T-helper 1 cell (primary cell): ENCODE measurements around the gene CYB5R3.
"Not testable (repeated sequence)": the region's sequence is repeated elsewhere in the genome, so short reads cannot be mapped to it uniquely, and the experiment has no call there.

Experiments used
- DNase-seq, 5 donors: peaks; one replicate each; pipeline ENCODE4 v3.0.0-alpha.2; 2012 to 2020

The CYB5R3 gene

DNA sequence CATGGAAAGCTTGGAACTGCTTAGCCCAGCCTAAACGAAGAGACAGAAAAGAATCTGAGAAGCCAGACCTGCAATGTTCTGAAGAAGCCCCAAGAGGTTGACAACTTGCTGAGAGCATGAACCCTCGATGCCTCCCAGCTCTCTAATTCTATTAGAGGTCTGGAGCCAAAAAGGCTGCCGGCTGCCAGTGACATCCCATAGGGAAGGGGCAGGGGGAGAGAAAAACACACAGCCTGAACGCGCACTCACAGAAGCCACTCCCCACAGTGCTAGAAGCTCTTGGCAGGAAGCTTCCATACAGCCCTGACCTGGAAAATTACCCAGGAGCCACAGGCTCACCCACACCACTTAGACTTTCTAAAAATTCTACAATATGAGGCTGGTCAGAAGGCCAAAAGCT, 52.9 kb downstream of the CYB5R3 start:
- DNase-seq = no peak

DNA sequence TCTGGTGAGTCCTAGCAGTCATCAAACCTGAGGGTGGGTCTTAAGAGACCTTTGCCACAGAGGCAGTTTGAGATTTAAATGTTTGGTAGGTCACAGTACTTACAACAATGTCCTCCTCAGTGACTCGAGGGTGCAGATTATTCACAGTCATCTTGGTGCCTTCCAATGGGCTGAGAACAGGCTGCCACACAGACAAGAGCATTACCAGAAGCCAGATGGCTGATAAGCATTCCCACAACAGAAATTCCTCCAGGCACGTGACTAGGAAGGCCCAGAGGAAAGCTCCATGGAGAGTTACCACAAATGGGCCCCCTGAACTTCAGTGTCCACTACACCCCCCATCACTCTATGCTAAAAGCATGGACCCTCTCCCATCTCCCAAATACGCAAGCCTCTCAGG, 53.8 kb downstream of the CYB5R3 start:
- no peak for DNase-seq

DNA sequence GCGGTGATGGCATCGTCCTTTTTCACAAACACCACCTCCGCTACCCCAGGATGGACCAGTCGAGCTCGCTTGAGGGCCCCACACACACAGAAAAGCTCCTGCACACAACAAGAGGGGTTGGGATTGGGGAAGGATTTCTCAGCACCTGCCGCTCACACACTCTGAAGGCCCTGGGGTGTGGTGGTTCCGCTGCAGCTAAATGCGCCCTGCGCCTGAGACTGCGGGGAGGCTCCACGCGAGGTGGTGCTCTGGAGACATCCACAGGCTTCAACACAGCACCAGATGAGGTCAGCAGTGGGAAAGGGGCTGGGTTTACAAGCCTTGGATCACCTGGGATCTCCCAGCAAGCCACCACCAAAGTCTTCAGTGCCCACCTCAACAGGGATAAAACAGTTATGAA, 57.2 kb downstream of the CYB5R3 start:
- no peak for DNase-seq

- no peak for DNase-seq
Measured at GRCh38 chr22:42587588-42588175, 61.5 kb downstream of the CYB5R3 start.

DNA sequence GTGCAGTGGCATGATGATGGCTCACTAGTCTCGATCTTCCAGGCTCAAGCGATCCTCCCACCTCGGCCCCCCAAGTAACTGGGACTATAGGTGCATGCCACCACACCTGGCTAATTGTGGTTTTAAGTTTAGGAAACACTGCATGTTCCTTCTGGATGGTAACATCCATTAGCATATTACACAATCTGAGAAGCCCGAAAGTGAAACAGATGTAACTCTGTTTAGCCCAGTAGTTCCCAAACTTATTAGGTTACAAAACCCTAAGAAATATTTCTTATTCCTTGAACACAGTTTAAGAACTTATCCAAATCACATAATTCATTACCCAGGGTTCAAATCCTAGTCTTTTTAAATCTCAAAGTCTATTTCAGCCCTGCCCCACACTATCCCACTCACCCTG, 62.8 kb downstream of the CYB5R3 start:
- DNase-seq = no peak

- no peak for DNase-seq
Measured at GRCh38 chr22:42585096-42585495, 64.1 kb downstream of the CYB5R3 start.

DNA sequence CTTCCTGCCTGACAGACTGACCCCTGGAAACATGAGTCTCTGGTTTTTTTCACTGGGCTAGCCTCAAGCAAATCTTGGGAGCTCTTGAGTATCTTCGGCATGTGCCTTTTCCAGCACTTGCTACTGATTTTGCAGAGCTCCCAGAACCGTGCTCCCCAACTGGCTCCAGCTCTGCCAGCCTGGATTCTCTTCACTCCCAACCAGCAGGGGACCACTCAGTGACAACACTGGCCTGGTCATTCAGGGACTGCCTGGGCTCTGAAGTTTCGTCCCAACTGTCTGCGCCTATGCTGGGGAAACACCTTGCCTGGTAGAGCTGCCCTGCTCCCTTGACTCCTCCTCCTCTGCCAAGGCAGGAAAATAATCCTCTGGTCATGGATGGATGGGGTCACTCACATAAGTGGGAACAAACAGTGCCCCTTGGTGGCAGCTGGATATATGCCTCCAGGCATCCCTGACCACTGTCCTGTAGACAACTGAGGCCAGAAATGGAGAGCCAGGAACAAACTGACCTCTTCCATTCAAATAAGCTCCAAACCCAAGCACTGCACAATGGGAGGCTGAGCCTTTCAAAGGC, 64.7 kb downstream of the CYB5R3 start:
- no peak for DNase-seq

GRCh38 chr22:42582987-42583386, 66.2 kb downstream of the CYB5R3 start:
- DNase-seq = no peak

DNA sequence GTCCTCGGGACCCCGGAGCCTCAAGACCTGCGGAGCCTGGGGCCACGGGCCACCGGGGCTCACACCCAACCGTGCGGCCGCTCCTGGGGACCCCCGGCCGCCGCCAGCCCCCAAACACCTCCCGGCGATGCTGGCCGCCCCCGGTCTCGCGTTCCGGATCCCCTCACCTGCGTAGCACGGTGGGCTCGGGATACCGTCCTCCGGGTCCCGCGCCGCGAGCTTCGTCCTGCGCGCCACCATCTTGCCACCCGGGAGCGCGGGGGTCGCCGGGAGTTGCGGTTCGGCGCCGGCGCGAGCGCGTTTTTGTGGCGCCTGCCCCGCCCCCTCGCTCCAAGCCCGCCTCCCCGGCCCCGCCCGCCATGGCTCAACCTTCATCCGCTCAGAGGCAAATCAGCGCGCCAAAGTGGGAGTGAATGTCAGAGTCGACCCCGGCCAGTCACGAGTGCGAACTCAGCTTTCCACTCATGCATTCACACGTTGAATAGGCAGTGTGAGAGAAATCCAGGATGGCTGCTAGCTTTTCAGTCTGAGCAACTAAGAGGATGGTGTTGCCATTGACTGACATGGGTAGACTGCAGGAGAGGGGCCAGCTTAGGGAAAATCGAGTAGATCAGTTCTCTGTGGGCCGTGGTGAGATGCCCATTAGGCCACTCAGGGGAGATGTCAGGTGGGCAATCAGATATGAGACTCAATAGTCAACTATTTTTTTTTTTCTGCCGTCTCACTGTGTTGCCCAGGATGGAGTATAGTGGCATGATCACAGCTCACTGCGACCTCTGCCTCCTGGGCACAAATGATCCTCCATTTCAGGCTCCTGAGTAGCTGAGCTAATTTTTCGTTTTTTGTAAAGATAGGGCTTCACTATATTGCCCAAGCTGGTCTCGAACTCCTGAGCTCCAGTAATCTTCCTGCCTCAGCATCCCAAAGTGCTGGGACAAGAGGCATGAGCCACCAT, 67.2 kb downstream of the CYB5R3 start:
- DNase-seq = peak; percentile 68 to 81 (median 77)

DNA sequence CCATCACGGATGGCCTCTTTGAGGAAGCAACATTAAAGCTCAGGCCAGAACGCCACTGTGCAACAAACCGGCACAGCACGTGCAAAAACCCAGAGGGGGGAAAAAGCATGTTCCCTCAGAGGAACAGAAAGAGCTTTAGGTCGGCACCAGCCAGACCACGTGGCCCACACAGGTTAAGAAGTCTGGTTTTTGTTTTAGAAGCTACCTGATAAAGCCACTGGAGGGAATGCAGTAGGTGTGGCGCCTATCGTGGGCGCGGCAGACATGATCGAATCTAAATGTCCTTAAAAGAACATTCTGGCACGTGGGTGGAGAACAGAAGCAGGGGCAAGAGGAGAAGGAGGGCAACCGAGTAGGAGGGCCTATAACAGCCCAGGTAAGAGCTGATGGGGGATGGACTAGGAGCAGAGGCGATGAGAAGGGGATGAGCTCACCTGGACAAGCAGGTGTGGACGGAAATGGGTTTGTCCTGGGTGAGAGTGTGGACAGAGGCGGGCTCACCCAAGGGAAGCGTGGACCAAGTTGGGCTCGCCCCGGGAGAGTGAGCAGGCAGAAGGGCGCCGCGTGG, 67.9 kb downstream of the CYB5R3 start:
- DNase-seq = not testable (repeated sequence)

DNA sequence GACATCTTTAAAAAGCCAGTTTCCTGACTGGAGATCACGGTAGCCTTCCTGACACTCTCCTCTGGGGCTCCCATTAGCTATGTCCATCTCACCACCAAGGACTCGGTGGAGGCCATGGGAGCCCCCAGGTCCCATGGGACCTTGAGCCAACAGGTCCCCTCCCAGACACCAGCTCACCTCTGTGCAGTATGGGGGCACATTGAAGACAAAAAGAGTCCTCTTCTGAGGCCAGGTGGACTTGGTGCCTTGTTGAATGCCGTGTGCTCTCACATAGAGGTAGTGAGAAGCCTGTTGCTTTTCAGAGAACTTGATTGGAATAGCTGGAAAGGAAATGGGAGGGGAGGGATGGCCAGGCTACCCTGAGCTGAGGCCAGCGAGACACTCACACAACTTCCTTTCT, 69.2 kb downstream of the CYB5R3 start:
- DNase-seq = not testable (repeated sequence)

GRCh38 chr22:42577623-42578240, 71.5 kb downstream of the CYB5R3 start:
- no peak for DNase-seq

DNA sequence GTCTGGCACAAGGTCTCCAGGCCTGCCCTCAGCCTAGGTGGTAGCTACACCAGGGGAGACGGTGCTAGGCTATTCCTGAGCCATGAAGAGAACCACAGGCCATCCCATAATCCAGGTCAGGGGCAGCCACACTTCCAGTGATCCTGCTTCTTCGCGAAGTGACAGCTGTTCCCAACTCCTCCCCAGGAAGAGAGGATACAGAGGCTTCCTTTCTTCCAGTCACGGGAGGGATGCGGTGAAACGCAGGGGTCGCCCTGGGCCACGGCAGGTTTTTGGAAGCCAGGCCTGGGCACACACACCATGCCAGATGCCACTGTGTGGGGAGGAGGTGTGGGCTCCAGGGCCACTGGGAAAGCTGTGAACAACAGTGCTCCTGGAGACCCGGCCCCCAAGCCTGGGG, 72.1 kb downstream of the CYB5R3 start:
- DNase-seq = not testable (repeated sequence)

DNA sequence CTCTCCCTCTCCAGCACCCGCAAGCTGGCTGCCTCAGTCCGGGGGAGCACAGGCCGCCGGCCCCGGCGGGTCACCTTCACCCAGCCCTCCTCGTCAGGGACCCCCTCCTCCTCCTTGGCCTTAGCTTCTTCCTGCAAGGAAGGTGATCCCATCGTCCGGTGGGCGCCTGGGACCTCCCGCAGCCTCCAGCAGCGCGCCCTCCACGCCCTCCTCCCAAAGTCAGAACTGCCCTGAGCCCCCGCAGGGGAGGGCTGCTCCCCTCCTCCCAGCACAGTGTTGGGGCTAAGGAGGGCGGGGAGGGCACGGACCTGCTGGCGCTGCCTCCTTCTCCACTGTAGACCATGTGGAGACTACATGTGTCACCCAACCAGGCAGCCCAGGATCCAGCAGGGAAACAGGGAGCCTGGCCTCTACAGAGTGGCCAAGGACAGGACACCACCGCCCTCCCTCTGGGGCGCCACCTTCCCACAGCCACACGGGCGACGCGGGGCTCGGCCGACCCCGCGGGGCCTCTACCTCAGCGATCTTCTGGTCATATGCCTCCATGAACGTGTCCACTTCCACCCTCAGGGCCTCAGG, 73.1 kb downstream of the CYB5R3 start:
- not testable (repeated sequence) for DNase-seq

DNA sequence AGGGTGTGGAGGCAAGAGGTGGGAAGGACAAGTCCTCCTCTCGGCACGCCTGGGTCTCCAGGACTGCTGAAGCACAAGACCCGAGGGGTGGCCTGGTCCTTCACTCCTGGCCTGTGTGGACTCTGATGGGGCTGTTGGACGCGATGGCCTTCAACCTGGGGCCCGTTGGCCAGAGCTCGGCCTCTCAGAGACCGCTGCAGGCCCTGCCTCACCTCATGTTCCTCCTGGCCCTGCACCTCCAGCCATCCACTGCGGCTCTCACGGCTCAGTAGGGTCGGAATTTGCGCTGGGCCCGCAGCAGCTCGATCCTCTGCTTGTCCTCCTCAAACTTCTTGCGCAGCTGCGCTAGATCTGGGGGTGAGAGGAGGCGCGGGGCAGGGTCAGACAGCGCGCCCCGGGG, 74.7 kb downstream of the CYB5R3 start:
- not testable (repeated sequence) for DNase-seq

- not testable (repeated sequence) for DNase-seq
Measured at GRCh38 chr22:42574046-42574445, 75.1 kb downstream of the CYB5R3 start.

GRCh38 chr22:42571068-42571467, 78.1 kb downstream of the CYB5R3 start:
- not testable (repeated sequence) for DNase-seq

DNA sequence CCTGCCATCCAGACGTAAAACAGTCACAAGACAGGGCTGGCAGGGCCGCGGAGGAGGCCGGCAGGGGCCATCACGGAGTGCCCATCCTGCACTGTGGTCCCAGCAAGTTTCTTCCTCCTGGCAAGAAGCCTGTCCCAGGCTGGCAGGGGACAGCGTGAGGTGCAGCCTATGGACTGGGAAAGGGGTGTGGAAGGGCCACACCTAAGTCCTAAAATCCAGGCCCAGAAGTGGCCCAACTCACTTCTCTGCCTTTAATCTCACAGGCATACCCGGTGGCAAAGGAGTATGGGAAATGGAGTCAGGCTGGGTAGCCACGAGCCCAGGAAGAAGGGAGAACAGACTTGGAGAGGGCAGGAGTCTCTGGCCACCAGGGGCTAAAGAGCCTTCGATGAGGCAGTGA, 78.6 kb downstream of the CYB5R3 start:
- not testable (repeated sequence) for DNase-seq

GRCh38 chr22:42567950-42568349, 81.2 kb downstream of the CYB5R3 start:
- DNase-seq = not testable (repeated sequence)
